ENCODE results near the gene PNN.

GRCh38 chr14:39230416-39231035 lies 55.5 kb downstream of the PNN start:
- no peak for TF ChIP-seq EZH2phosphoT487 (IDR thresholded peaks at IDR 0.05; ENCODE audit: borderline replicate concordance)
- TF ChIP-seq, protein P1, sequence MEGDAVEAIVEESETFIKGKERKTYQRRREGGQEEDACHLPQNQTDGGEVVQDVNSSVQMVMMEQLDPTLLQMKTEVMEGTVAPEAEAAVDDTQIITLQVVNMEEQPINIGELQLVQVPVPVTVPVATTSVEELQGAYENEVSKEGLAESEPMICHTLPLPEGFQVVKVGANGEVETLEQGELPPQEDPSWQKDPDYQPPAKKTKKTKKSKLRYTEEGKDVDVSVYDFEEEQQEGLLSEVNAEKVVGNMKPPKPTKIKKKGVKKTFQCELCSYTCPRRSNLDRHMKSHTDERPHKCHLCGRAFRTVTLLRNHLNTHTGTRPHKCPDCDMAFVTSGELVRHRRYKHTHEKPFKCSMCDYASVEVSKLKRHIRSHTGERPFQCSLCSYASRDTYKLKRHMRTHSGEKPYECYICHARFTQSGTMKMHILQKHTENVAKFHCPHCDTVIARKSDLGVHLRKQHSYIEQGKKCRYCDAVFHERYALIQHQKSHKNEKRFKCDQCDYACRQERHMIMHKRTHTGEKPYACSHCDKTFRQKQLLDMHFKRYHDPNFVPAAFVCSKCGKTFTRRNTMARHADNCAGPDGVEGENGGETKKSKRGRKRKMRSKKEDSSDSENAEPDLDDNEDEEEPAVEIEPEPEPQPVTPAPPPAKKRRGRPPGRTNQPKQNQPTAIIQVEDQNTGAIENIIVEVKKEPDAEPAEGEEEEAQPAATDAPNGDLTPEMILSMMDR (conservative IDR thresholded peaks at IDR 0.05; ENCODE audit: low read length) = no peak
